ENCODE results near the gene OR8B8.

GRCh38 chr11:124454552-124454951, 9.1 kb upstream of the OR8B8 start:
- TF ChIP-seq YY1 (IDR thresholded peaks at IDR 0.05; ENCODE audit: insufficient read depth, insufficient read length) (no peak), ZNF274 (IDR thresholded peaks at IDR 0.05; ENCODE audit: low read depth, low read length) (no peak), SUZ12 (IDR thresholded peaks at IDR 0.05; ENCODE audit: extremely low read depth, insufficient read depth, insufficient read length) (no peak)

All from NT2/D1 (cell line).